Jurkat, Clone E6-1 (cell line): ENCODE results near the gene BAZ2A. TPM values are rescaled to one million over a fixed set of nuclear protein-coding genes. Genes with fewer than 3 reads are reported as not detected.
"Not testable (repeated sequence)": the region's sequence is repeated elsewhere in the genome, so short reads cannot be mapped to it uniquely, and the experiment has no call there.

Source experiments
- DNase-seq: peaks from one replicate; pipeline ENCODE4 v3.0.0-alpha.2; 2011; ENCODE audit warnings: low read depth, low spot score
- H3K4me3 ChIP-seq: 2 replicates; pipeline ENCODE4 v1.5.1; 2011; ENCODE audit warnings: mild to moderate bottlenecking, low read length, control low read depth, moderate library complexity
- polyA plus RNA-seq: library from polyadenylated mRNA; unstranded; fragments of >200 nt; gene quantifications from one replicate; pipeline ENCODE4 v1.2.1, GENCODE V29; 2012; ENCODE audit warnings: missing spikeins; ENCODE audit not compliant: insufficient read length, insufficient read depth

The BAZ2A gene
- polyA plus RNA-seq = 35.9 TPM

- H3K4me3 ChIP-seq = peak within 1 kb of the TSS; percentile 97
These were observed at the start of gene BAZ2A for GRCh38 chr12:56630180-56630632. Gene BAZ2A, minus strand, starts transcription at chr12:56630326. Its CDS starts 12,796 bp downstream, at chr12:56617530.

GRCh38 chr12:56678852-56679251 is 48.7 kb upstream of the BAZ2A start:
- no peak overlapping the region for H3K4me3 ChIP-seq
- DNase-seq = no peak

More at GRCh38 chr12:56630180-56630632, at the start of gene BAZ2A:
- DNase-seq = peak; percentile 72

- no peak for DNase-seq
- no peak overlapping the region for H3K4me3 ChIP-seq
These were observed 47.6 kb upstream of the BAZ2A start for GRCh38 chr12:56677680-56678079.

- no peak overlapping the region for H3K4me3 ChIP-seq
- no peak for DNase-seq
These were observed 46.9 kb upstream of the BAZ2A start for GRCh38 chr12:56676851-56677580.

GRCh38 chr12:56671608-56672007 is 41.5 kb upstream of the BAZ2A start:
- H3K4me3 ChIP-seq = no peak overlapping the region
- DNase-seq = no peak

GRCh38 chr12:56670836-56671235 is 40.7 kb upstream of the BAZ2A start:
- DNase-seq = no peak
- H3K4me3 ChIP-seq = no peak overlapping the region

- no peak overlapping the region for H3K4me3 ChIP-seq
- no peak for DNase-seq
These were observed 38.0 kb upstream of the BAZ2A start for GRCh38 chr12:56668197-56668457.

- H3K4me3 ChIP-seq = no peak overlapping the region
- no peak for DNase-seq
These were observed 32.0 kb upstream of the BAZ2A start for GRCh38 chr12:56661979-56662638.

- no peak for DNase-seq
- H3K4me3 ChIP-seq = no peak overlapping the region
These were observed 31.4 kb upstream of the BAZ2A start for GRCh38 chr12:56661560-56661959.

- no peak overlapping the region for H3K4me3 ChIP-seq
- no peak for DNase-seq
These were observed 28.8 kb upstream of the BAZ2A start for GRCh38 chr12:56658921-56659320.

- no peak overlapping the region for H3K4me3 ChIP-seq
- no peak for DNase-seq
These were observed 27.6 kb upstream of the BAZ2A start for GRCh38 chr12:56657416-56658379.

- not testable (repeated sequence) for H3K4me3 ChIP-seq, DNase-seq
These were observed 23.7 kb upstream of the BAZ2A start for GRCh38 chr12:56653781-56654180.

- H3K4me3 ChIP-seq, DNase-seq: not testable (repeated sequence)
These were observed 17.9 kb upstream of the BAZ2A start for GRCh38 chr12:56648023-56648422.

GRCh38 chr12:56645717-56646446 is 15.8 kb upstream of the BAZ2A start, which contains the start of gene ATP5F1B:
Gene ATP5F1B, minus strand, starts transcription at chr12:56645984. Its CDS starts 21 bp downstream, at chr12:56645963.
- peak; percentile 100 for DNase-seq
- peak within 1 kb of the TSS; percentile 100 for H3K4me3 ChIP-seq

GRCh38 chr12:56645201-56645716 is 15.1 kb upstream of the BAZ2A start:
- DNase-seq = no peak
- peak overlapping the region; percentile 100 for H3K4me3 ChIP-seq

GRCh38 chr12:56644654-56645053 is 14.5 kb upstream of the BAZ2A start:
- DNase-seq = no peak

GRCh38 chr12:56641219-56641618 is 11.1 kb upstream of the BAZ2A start:
- no peak overlapping the region for H3K4me3 ChIP-seq
- DNase-seq = no peak

More at GRCh38 chr12:56644654-56645053, 14.5 kb upstream of the BAZ2A start:
- H3K4me3 ChIP-seq = peak overlapping the region; percentile 100

GRCh38 chr12:56637621-56638020 is 7.5 kb upstream of the BAZ2A start:
- DNase-seq = no peak

More at GRCh38 chr12:56637621-56638020, 7.5 kb upstream of the BAZ2A start:
- no peak overlapping the region for H3K4me3 ChIP-seq
